Spleen (tissue), 11 donors: ENCODE results near the gene CAMK1G. TPM values are rescaled to one million over a fixed set of nuclear protein-coding genes. Genes with fewer than 3 reads are reported as not detected.
A peak's percentile ranks its signal among the peaks of the same experiment; 100 is the strongest.

Experiments
- DNase-seq: peaks from one replicate; pipeline ENCODE4 v3.0.0-alpha.2; 2020
- H3K27ac ChIP-seq, 8 donors: fragments of 200-600 bp; sonication (generic) in 7 of 8; 1 replicate in 4 of 8; 2 replicates in 4 of 8; pipeline versions ENCODE4 v1.5.0 to v1.8.0; 2016 to 2021; ENCODE audit warnings: inconsistent platforms in 4 of 8, mild to moderate bottlenecking in 4 of 8, moderate library complexity in 1 of 8
- H3K27me3 ChIP-seq, 7 donors: fragments of 200-600 bp; sonication (generic) in 6 of 7; replicated peaks in 1 of 7; 1 replicate in 4 of 7; 2 replicates in 3 of 7; pipeline versions ENCODE4 v1.5.0 to v1.8.0; 2016 to 2021; ENCODE audit warnings: inconsistent platforms in 3 of 7, mild to moderate bottlenecking in 1 of 7
- H3K36me3 ChIP-seq, 6 donors: fragments of 200-600 bp; sonication (generic) in 5 of 6; 1 replicate in 4 of 6; 2 replicates in 2 of 6; pipeline versions ENCODE4 v1.5.0 to v1.8.0; 2016 to 2021; ENCODE audit warnings: inconsistent platforms in 2 of 6
- H3K4me1 ChIP-seq, 6 donors: fragments of 200-600 bp; sonication (generic) in 5 of 6; 1 replicate in 3 of 6; 2 replicates in 3 of 6; pipeline versions ENCODE4 v1.5.0 to v1.8.0; 2016 to 2021; ENCODE audit warnings: inconsistent platforms in 3 of 6
- H3K4me3 ChIP-seq, 8 donors: fragments of 200-600 bp; sonication (generic) in 7 of 8; 1 replicate in 4 of 8; 2 replicates in 4 of 8; pipeline versions ENCODE4 v1.5.0 to v1.8.0; 2016 to 2021; ENCODE audit warnings: inconsistent platforms in 4 of 8, mild to moderate bottlenecking in 4 of 8, moderate library complexity in 2 of 8
- H3K9me3 ChIP-seq, 8 donors: fragments of 200-600 bp; sonication (generic) in 7 of 8; 1 replicate in 4 of 8; 2 replicates in 4 of 8; pipeline versions ENCODE4 v1.5.0 to v1.8.0; 2016 to 2021; ENCODE audit warnings: inconsistent platforms in 4 of 8
- POLR2A ChIP-seq, 3 donors: fragments of 450-650 bp; IDR thresholded peaks; one replicate each; pipeline ENCODE4 v1.5.1; 2017; ENCODE audit warnings: antibody characterized with exemption in 3 of 3, mild to moderate bottlenecking in 1 of 3
- POLR2AphosphoS5 ChIP-seq, 3 donors: sonication (generic); formaldehyde crosslinking; IDR thresholded peaks; one replicate each; pipeline ENCODE4 v1.5.1; 2017; ENCODE audit warnings: antibody characterized with exemption in 3 of 3
- WGBS, 5 donors: extraction: QIAGEN DNeasy Blood & Tissue Kit in 3 of 5; methylation state at CpG; one replicate each; pipeline versions ENCODE4 v1.1.5 to v1.1.7; 2013 to 2018; 5-methylcytosine and 5-hydroxymethylcytosine counted together
- intact Hi-C: fragments of 100-400 bp; cut with DNase I; formaldehyde crosslinking; loops from one replicate; pipeline ENCODE4 v1.15.0; 2023; ENCODE audit warnings: low total_unique reads
- polyA plus RNA-seq, 3 donors: library from polyadenylated mRNA; stranded (reverse); fragments of 200-250 nt; gene quantifications; one replicate each; pipeline ENCODE4 v1.2.1, GENCODE V29; 2013
- total RNA-seq, 7 donors: library from RNA; depleted of rRNA in 3 of 7; stranded (reverse); fragments of >200 nt in 3 of 7; fragmentation: NEBNext Ultra II Directional in 4 of 7; extraction: Animal tissue kit (Norgen Biotek cat#: 25700) in 4 of 7; gene quantifications; one replicate each; pipeline versions ENCODE4 v1.1.0 to v1.2.1, GENCODE V29; 2016 to 2021
- TF ChIP-seq, protein P1 (sequence below), 11 experiments: fragments of 200-600 bp in 7 of 11; fragments of 450-650 bp in 4 of 11; sonication (generic) in 4 of 11; IDR thresholded peaks in 8 of 11; conservative IDR thresholded peaks in 3 of 11; 1 replicate in 7 of 11; 2 replicates in 4 of 11; pipeline versions ENCODE4 v1.4.0 to v1.8.0; 2016 to 2021; ENCODE audit warnings: antibody characterized with exemption in 11 of 11, inconsistent platforms in 4 of 11, mild to moderate bottlenecking in 1 of 11
- donor health status: healthy with polysubstance abuse.
- donor health status: DM: no; HTN: no; CAD: no; lungs with moderate emphysema.
- donor health status: DM: no; HTN: no; CAD: no.
- donor health status: Bipolar disorder and iron deficiency.
- donor health status: healthy.
- donor health status: DM: no; HTN: no; CAD: no.
- donor health status: DM: yes; HTN: yes; CAD: no.

The CAMK1G gene
- total and polyA plus RNA-seq, 10 donors, result 0.68 to 12.2 (median 3.0) TPM

DNA sequence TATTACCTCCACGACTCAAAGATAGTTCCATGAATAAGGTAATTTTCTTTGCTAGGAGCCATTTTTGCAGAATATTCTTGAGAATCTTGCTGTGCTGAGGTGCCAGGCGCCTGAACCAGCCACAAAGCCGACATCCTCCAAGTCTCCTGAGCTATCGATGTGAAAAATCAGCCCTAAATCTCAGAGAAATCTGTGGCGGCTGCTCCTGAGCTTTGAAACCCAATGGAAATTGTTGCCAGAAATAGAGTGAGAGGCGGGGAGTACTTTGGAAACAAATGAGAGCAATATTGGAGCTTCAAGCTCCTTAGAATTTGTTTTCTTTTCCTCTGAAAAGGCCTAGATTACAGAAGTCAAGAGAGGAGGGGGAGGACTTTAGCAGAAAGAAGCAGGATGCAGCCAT, 6.3 kb downstream of the CAMK1G start:
- 80 to 88% (median 83%) methylated on average over 6 of the region's 6 CpGs for WGBS, 5 donors
- no peak for DNase-seq
- peaks cover 0 to 70% (median 10%) of the 10 kb centered on the region in 7 donors for H3K27me3 ChIP-seq
- intact Hi-C loops, result no loop called here
- H3K4me1 ChIP-seq, result peaks cover 0 to 23% (median 10%) of the 10 kb centered on the region in 6 donors
- H3K27ac ChIP-seq, result peak overlapping the region in 5 of 8 donors; percentile 3 to 64 (median 36)
- H3K9me3 ChIP-seq, result no peaks in the 10 kb centered on the region
- no peak overlapping the region for H3K4me3 ChIP-seq
- no peaks in the 10 kb centered on the region for H3K36me3 ChIP-seq
- TF ChIP-seq, protein P1, sequence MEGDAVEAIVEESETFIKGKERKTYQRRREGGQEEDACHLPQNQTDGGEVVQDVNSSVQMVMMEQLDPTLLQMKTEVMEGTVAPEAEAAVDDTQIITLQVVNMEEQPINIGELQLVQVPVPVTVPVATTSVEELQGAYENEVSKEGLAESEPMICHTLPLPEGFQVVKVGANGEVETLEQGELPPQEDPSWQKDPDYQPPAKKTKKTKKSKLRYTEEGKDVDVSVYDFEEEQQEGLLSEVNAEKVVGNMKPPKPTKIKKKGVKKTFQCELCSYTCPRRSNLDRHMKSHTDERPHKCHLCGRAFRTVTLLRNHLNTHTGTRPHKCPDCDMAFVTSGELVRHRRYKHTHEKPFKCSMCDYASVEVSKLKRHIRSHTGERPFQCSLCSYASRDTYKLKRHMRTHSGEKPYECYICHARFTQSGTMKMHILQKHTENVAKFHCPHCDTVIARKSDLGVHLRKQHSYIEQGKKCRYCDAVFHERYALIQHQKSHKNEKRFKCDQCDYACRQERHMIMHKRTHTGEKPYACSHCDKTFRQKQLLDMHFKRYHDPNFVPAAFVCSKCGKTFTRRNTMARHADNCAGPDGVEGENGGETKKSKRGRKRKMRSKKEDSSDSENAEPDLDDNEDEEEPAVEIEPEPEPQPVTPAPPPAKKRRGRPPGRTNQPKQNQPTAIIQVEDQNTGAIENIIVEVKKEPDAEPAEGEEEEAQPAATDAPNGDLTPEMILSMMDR (IDR thresholded peaks at IDR 0.05 in 8 of 11, conservative IDR thresholded peaks at IDR 0.05 in 3 of 11), result no peak
- TF ChIP-seq POLR2AphosphoS5 (IDR thresholded peaks at IDR 0.05), result no peak
- no peak for TF ChIP-seq POLR2A (IDR thresholded peaks at IDR 0.05)

GRCh38 chr1:209590405-209590804, 6.9 kb downstream of the CAMK1G start:
- intact Hi-C loops, result no loop called here
- peaks cover 0 to 64% (median 5%) of the 10 kb centered on the region in 7 donors for H3K27me3 ChIP-seq
- WGBS, 5 donors, result 64 to 81% (median 73%) methylated on average over 6 of the region's 6 CpGs
- no peak overlapping the region for H3K4me3 ChIP-seq
- no peaks in the 10 kb centered on the region for H3K36me3 ChIP-seq
- H3K4me1 ChIP-seq, result peaks cover 0 to 17% (median 7%) of the 10 kb centered on the region in 6 donors
- TF ChIP-seq POLR2AphosphoS5 (IDR thresholded peaks at IDR 0.05) (no peak), POLR2A (IDR thresholded peaks at IDR 0.05) (no peak)
- TF ChIP-seq, protein P1 (IDR thresholded peaks at IDR 0.05 in 8 of 11, conservative IDR thresholded peaks at IDR 0.05 in 3 of 11), result peak in 4 of 11 experiments; percentile 14 to 41 (median 18)
- H3K9me3 ChIP-seq, result no peaks in the 10 kb centered on the region
- DNase-seq, result no peak
- peak overlapping the region in 4 of 8 donors; percentile 3 to 64 (median 46) for H3K27ac ChIP-seq

DNA sequence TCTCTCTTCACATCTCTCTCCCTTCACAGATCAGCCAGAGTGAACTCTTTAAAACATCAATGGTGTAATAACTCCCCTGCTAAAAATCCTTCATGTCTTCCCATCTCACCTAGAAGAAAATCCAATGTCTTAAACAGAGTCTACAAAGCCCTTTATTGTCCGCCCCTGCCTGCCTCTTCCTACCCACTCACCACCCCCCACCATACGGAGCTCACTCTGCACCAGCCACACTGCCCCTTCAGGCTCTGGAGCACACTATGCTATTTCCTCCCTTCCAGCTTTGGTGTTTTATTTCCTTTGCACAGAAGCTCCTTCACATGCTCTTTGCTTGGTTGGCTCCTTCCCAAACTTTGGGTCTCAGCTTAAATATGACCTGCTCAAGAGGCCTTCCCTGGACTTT, 10.2 kb downstream of the CAMK1G start:
- Histone ChIP-seq H3K9me3 (no peaks in the 10 kb centered on the region), H3K36me3 (no peaks in the 10 kb centered on the region), H3K4me3 (no peak overlapping the region), H3K4me1 (peaks cover 0 to 13% (median 0%) of the 10 kb centered on the region in 6 donors), H3K27me3 (peaks cover 0 to 35% (median 0%) of the 10 kb centered on the region in 7 donors), H3K27ac (no peak overlapping the region)
- 47 to 63% (median 58%) methylated on average over 2 of the region's 2 CpGs for WGBS, 5 donors
- no peak for DNase-seq
- intact Hi-C loops, result no loop called here
- TF ChIP-seq, protein P1 (IDR thresholded peaks at IDR 0.05 in 8 of 11, conservative IDR thresholded peaks at IDR 0.05 in 3 of 11), result no peak
- TF ChIP-seq POLR2A (IDR thresholded peaks at IDR 0.05) (no peak), POLR2AphosphoS5 (IDR thresholded peaks at IDR 0.05) (no peak)

DNA sequence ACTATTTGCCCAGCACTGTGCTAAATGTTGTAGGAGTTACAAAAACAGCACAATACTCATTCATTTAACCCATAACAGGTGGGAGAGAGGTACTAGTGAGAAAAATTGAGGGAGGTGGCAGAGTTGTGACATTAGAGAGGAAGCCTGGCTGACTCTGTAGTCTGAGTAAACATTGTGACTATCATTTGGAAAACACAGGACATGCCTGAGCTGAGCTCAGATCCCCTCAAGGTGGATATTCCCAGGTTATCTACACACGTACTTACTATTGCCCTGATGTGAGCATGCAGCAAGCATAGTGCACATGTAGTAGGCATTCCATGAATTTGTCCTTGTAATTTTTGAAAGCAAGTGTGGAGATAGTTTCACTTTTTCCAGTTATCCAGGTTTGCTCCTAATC, 10.9 kb downstream of the CAMK1G start:
- no peak overlapping the region for H3K4me3 ChIP-seq
- 76 to 92% (median 80%) methylated on average over 1 of the region's 1 CpG for WGBS, 5 donors
- intact Hi-C loops, result no loop called here

More for the DNA sequence above, 10.9 kb downstream of the CAMK1G start:
- Histone ChIP-seq H3K4me1 (peaks cover 0 to 13% (median 0%) of the 10 kb centered on the region in 6 donors), H3K27ac (no peak overlapping the region), H3K36me3 (no peaks in the 10 kb centered on the region), H3K9me3 (no peaks in the 10 kb centered on the region), H3K27me3 (peaks cover 0 to 28% (median 0%) of the 10 kb centered on the region in 7 donors)
- DNase-seq, result no peak
- no peak for TF ChIP-seq POLR2A (IDR thresholded peaks at IDR 0.05)
- no peak for TF ChIP-seq POLR2AphosphoS5 (IDR thresholded peaks at IDR 0.05)
- TF ChIP-seq, protein P1 (IDR thresholded peaks at IDR 0.05 in 8 of 11, conservative IDR thresholded peaks at IDR 0.05 in 3 of 11), result no peak
